GM21423 (cell line): ENCODE measurements around the gene METTL27.
"Not testable (repeated sequence)": the region's sequence is repeated elsewhere in the genome, so short reads cannot be mapped to it uniquely, and the experiment has no call there.

ENCODE experiments used
- ATAC-seq: cut with Tn5 transposase; IDR thresholded peaks from one replicate; pipeline ENCODE4 v1.9.1; 2021; ENCODE audit warnings: mild to moderate bottlenecking, moderate library complexity; ENCODE audit not compliant: unreplicated experiment

Gene METTL27

GRCh38 chr7:73839743-73840714, 2.3 kb downstream of the METTL27 start:
- ATAC-seq = no peak

- no peak for ATAC-seq
Measured at GRCh38 chr7:73839290-73839689, 3.0 kb downstream of the METTL27 start.

- no peak for ATAC-seq
Measured at GRCh38 chr7:73838642-73839041, 3.7 kb downstream of the METTL27 start.

- ATAC-seq = not testable (repeated sequence)
Measured at GRCh38 chr7:73837167-73837566, 5.1 kb downstream of the METTL27 start.

- ATAC-seq = no peak
Measured at GRCh38 chr7:73834626-73835191, 7.6 kb downstream of the METTL27 start.

- ATAC-seq = no peak
Measured at GRCh38 chr7:73833251-73833919, 8.9 kb downstream of the METTL27 start.

- ATAC-seq = no peak
Measured at GRCh38 chr7:73832806-73833205, 9.5 kb downstream of the METTL27 start.

- ATAC-seq = no peak
Measured at GRCh38 chr7:73831834-73832651, 10.3 kb downstream of the METTL27 start.

- no peak for ATAC-seq
Measured at GRCh38 chr7:73831584-73831833, 10.8 kb downstream of the METTL27 start.

GRCh38 chr7:73830681-73831583, 11.4 kb downstream of the METTL27 start, which contains the start of gene CLDN4:
Gene CLDN4, plus strand, starts transcription at chr7:73830996. Its CDS starts 206 bp downstream, at chr7:73831202.
- no peak for ATAC-seq

GRCh38 chr7:73829921-73830680, 12.2 kb downstream of the METTL27 start:
- ATAC-seq = no peak

- no peak for ATAC-seq
Measured at GRCh38 chr7:73829505-73829904, 12.8 kb downstream of the METTL27 start.

- no peak for ATAC-seq
Measured at GRCh38 chr7:73828972-73829371, 13.3 kb downstream of the METTL27 start.

- no peak for ATAC-seq
Measured at GRCh38 chr7:73828107-73828803, 14.1 kb downstream of the METTL27 start.

GRCh38 chr7:73827567-73828106, 14.7 kb downstream of the METTL27 start:
- ATAC-seq = no peak

GRCh38 chr7:73824986-73825385, 17.3 kb downstream of the METTL27 start:
- no peak for ATAC-seq

- no peak for ATAC-seq
Measured at GRCh38 chr7:73823873-73824592, 18.3 kb downstream of the METTL27 start.

- ATAC-seq = no peak
Measured at GRCh38 chr7:73823257-73823656, 19.1 kb downstream of the METTL27 start.
